ENCODE measurements around the gene KAZN.

GRCh38 chr1:14852291-14852690, 253.8 kb downstream of the KAZN start:
- TF ChIP-seq, protein P1, sequence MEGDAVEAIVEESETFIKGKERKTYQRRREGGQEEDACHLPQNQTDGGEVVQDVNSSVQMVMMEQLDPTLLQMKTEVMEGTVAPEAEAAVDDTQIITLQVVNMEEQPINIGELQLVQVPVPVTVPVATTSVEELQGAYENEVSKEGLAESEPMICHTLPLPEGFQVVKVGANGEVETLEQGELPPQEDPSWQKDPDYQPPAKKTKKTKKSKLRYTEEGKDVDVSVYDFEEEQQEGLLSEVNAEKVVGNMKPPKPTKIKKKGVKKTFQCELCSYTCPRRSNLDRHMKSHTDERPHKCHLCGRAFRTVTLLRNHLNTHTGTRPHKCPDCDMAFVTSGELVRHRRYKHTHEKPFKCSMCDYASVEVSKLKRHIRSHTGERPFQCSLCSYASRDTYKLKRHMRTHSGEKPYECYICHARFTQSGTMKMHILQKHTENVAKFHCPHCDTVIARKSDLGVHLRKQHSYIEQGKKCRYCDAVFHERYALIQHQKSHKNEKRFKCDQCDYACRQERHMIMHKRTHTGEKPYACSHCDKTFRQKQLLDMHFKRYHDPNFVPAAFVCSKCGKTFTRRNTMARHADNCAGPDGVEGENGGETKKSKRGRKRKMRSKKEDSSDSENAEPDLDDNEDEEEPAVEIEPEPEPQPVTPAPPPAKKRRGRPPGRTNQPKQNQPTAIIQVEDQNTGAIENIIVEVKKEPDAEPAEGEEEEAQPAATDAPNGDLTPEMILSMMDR (IDR thresholded peaks at IDR 0.05 in 8 of 11, conservative IDR thresholded peaks at IDR 0.05 in 3 of 11), result no peak
- TF ChIP-seq POLR2AphosphoS5 (IDR thresholded peaks at IDR 0.05) (no peak), POLR2A (IDR thresholded peaks at IDR 0.05) (no peak)
